Measurements from ENCODE around the gene GP1BB.

DNA sequence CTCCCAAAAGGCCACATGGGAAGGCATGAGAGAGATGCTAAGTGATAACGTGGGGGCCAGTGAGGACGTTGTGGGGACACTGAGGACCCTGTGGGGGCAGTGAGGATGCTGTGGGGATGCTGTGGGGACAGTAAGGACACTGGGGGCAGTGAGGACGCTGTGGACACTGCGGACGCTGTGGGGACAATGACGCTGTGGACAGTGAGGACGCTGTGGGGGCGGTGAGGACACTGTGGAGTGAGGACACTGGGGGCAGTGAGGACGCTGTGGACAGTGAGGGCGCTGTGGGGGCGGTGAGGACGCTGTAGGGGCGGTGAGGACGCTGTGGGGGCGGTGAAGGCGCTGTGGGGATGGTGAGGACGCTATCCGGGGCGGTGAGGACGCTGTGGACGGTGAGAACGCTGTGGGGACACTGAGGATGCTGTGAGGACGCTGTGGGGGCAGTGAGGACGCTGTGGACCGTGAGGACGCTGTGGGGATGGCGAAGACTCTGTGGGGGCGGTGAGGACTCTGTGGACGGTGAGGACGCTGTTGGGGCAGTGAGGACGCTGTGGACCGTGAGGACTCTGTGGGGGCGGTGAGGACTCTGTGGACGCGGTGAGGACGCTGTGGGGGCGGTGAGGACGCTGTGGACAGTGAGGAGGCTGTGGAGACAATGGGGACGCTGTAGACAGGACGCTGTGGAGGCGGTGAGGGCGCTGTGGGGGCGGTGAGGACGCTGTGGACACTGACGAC lies 1.8 kb downstream of the GP1BB start:
- TF ChIP-seq, protein P1, sequence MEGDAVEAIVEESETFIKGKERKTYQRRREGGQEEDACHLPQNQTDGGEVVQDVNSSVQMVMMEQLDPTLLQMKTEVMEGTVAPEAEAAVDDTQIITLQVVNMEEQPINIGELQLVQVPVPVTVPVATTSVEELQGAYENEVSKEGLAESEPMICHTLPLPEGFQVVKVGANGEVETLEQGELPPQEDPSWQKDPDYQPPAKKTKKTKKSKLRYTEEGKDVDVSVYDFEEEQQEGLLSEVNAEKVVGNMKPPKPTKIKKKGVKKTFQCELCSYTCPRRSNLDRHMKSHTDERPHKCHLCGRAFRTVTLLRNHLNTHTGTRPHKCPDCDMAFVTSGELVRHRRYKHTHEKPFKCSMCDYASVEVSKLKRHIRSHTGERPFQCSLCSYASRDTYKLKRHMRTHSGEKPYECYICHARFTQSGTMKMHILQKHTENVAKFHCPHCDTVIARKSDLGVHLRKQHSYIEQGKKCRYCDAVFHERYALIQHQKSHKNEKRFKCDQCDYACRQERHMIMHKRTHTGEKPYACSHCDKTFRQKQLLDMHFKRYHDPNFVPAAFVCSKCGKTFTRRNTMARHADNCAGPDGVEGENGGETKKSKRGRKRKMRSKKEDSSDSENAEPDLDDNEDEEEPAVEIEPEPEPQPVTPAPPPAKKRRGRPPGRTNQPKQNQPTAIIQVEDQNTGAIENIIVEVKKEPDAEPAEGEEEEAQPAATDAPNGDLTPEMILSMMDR (IDR thresholded peaks at IDR 0.05) = no peak
- no peak for TF ChIP-seq POLR2A (IDR thresholded peaks at IDR 0.05)

Data from lower leg skin (tissue), 3 donors.